Measurements from ENCODE around the gene CUL9. TPM values are rescaled to one million over a fixed set of nuclear protein-coding genes. Genes with fewer than 3 reads are reported as not detected.
A peak's percentile ranks its signal among the peaks of the same experiment; 100 is the strongest.

Gene CUL9
- total RNA-seq, 2 donors from 2014 or later: 22.9 to 87.0 TPM

- no peaks in the 10 kb centered on the region for H3K27me3 ChIP-seq (replicated peaks; ENCODE audit: insufficient read depth)
- H3K9me3 ChIP-seq: no peaks in the 10 kb centered on the region
- no peak overlapping the region for H3K4me3 ChIP-seq
- DNase-seq (ENCODE audit: low spot score): no peak
- no peak overlapping the region for H3K27ac ChIP-seq
- intact Hi-C loops (cut with DNase I): loop anchor here (10.0 kb wide), 1 partner anchor 234 kb away; no protein-coding TSS in a partner anchor
- H3K4me1 ChIP-seq (replicated peaks): no peaks in the 10 kb centered on the region
- WGBS: 83% methylated on average over 4 of the region's 4 CpGs
- no peak for TF ChIP-seq POLR2A (IDR thresholded peaks at IDR 0.05)
- H3K36me3 ChIP-seq: no peaks in the 10 kb centered on the region
Measured at GRCh38 chr6:43260791-43261190, 78.8 kb downstream of the CUL9 start.

- no peaks in the 10 kb centered on the region for H3K27me3 ChIP-seq (replicated peaks; ENCODE audit: insufficient read depth)
- no peak overlapping the region for H3K27ac ChIP-seq
- DNase-seq (ENCODE audit: low spot score): no peak
- no peak overlapping the region for H3K4me3 ChIP-seq
- H3K36me3 ChIP-seq: no peaks in the 10 kb centered on the region
- H3K9me3 ChIP-seq: no peaks in the 10 kb centered on the region
- intact Hi-C loops (cut with DNase I): loop anchor here (10.0 kb wide), 1 partner anchor 234 kb away; no protein-coding TSS in a partner anchor
- 73% methylated on average over 5 of the region's 5 CpGs for WGBS
- TF ChIP-seq POLR2AphosphoS5 (IDR thresholded peaks at IDR 0.05) (no peak), POLR2A (IDR thresholded peaks at IDR 0.05) (no peak), CTCF (IDR thresholded peaks at IDR 0.05) (no peak)
- H3K4me1 ChIP-seq (replicated peaks): no peaks in the 10 kb centered on the region
Measured at GRCh38 chr6:43261198-43261597, 79.2 kb downstream of the CUL9 start.

- no peaks in the 10 kb centered on the region for H3K27me3 ChIP-seq (replicated peaks; ENCODE audit: insufficient read depth)
- no peaks in the 10 kb centered on the region for H3K36me3 ChIP-seq
- H3K4me3 ChIP-seq: no peak overlapping the region
- H3K9me3 ChIP-seq: no peaks in the 10 kb centered on the region
- no peak overlapping the region for H3K27ac ChIP-seq
- WGBS: 78% methylated on average over 14 of the region's 14 CpGs
- TF ChIP-seq POLR2A (IDR thresholded peaks at IDR 0.05): no peak
- TF ChIP-seq POLR2AphosphoS5 (IDR thresholded peaks at IDR 0.05): no peak
- TF ChIP-seq CTCF (IDR thresholded peaks at IDR 0.05): no peak
- no peak for DNase-seq (ENCODE audit: low spot score)
- intact Hi-C loops (cut with DNase I): loop anchor here (2.0 to 10.0 kb wide), 2 partner anchors 73 to 233 kb away; no protein-coding TSS in a partner anchor
- no peaks in the 10 kb centered on the region for H3K4me1 ChIP-seq (replicated peaks)
Measured at GRCh38 chr6:43262000-43262779, 80.2 kb downstream of the CUL9 start.

GRCh38 chr6:43262780-43263313, 80.9 kb downstream of the CUL9 start:
- Histone ChIP-seq H3K4me1 (replicated peaks) (no peaks in the 10 kb centered on the region), H3K4me3 (no peak overlapping the region), H3K36me3 (no peaks in the 10 kb centered on the region), H3K27me3 (replicated peaks; ENCODE audit: insufficient read depth) (no peaks in the 10 kb centered on the region), H3K27ac (no peak overlapping the region), H3K9me3 (no peaks in the 10 kb centered on the region)
- intact Hi-C loops (cut with DNase I): loop anchor here (2.0 to 10.0 kb wide), 2 partner anchors 72 to 232 kb away; no protein-coding TSS in a partner anchor
- TF ChIP-seq POLR2AphosphoS5 (IDR thresholded peaks at IDR 0.05): no peak
- TF ChIP-seq POLR2A (IDR thresholded peaks at IDR 0.05): no peak
- no peak for TF ChIP-seq CTCF (IDR thresholded peaks at IDR 0.05)
- no peak for DNase-seq (ENCODE audit: low spot score)
- WGBS: 90% methylated on average over 37 of the region's 39 CpGs

GRCh38 chr6:43263314-43264178, 81.5 kb downstream of the CUL9 start:
- no peak for TF ChIP-seq POLR2AphosphoS5 (IDR thresholded peaks at IDR 0.05)
- no peak for TF ChIP-seq POLR2A (IDR thresholded peaks at IDR 0.05)
- peak in 3 of 4 experiments; percentile 55 to 82 (median 73) for TF ChIP-seq CTCF (IDR thresholded peaks at IDR 0.05)
- Histone ChIP-seq H3K27me3 (replicated peaks; ENCODE audit: insufficient read depth) (no peaks in the 10 kb centered on the region), H3K36me3 (no peaks in the 10 kb centered on the region), H3K27ac (no peak overlapping the region), H3K9me3 (no peaks in the 10 kb centered on the region), H3K4me3 (no peak overlapping the region), H3K4me1 (replicated peaks) (no peaks in the 10 kb centered on the region)
- WGBS: 48% methylated on average over 12 of the region's 12 CpGs
- DNase-seq (ENCODE audit: low spot score): peak; percentile 57
- intact Hi-C loops (cut with DNase I): loop anchor here (2.0 to 10.0 kb wide), 2 partner anchors 71 to 231 kb away; no protein-coding TSS in a partner anchor

Data from prostate gland (tissue), 2 donors.